ENCODE measurements around the gene GATAD2A.
A peak's percentile ranks its signal among the peaks of the same experiment; 100 is the strongest.

Gene GATAD2A

DNA sequence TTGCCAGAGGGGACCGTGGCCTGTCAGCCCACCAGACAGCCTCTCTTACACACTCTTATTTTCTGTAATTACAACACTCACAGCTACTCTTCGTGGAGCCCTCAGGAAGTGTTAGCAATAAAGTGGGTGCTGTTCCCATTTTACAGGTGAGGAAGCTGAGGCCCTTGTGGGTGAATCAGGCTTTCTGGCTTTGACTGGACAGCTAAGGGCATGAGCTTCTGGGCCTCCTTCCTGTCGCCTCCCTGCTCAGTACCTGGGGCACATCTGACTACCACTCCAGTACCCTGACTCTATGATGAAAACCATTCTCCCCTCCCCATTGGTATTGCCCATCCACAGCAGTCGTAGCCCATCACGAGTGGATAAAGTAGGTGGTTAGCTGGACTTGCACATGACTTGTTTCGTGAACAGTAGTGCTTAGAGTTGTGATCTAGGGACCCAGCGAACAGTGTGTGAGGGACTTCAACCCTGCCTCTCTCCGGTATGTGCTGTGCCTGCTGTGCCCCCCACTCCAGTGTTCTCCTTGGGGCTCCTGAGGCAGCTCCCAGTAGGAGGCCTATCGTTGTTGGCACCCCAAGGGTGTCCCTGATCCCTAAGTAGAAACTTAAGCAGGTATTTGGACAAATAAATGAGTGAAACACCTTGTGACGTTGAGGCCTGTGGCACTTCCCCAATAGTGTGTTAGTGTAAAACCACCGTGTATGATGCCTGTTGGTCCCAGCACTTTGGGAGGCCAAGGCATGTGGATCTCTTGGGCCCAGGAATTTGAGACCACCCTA, 38.6 kb downstream of the GATAD2A start:
- TF ChIP-seq, protein P1, sequence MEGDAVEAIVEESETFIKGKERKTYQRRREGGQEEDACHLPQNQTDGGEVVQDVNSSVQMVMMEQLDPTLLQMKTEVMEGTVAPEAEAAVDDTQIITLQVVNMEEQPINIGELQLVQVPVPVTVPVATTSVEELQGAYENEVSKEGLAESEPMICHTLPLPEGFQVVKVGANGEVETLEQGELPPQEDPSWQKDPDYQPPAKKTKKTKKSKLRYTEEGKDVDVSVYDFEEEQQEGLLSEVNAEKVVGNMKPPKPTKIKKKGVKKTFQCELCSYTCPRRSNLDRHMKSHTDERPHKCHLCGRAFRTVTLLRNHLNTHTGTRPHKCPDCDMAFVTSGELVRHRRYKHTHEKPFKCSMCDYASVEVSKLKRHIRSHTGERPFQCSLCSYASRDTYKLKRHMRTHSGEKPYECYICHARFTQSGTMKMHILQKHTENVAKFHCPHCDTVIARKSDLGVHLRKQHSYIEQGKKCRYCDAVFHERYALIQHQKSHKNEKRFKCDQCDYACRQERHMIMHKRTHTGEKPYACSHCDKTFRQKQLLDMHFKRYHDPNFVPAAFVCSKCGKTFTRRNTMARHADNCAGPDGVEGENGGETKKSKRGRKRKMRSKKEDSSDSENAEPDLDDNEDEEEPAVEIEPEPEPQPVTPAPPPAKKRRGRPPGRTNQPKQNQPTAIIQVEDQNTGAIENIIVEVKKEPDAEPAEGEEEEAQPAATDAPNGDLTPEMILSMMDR (IDR thresholded peaks at IDR 0.05; ENCODE audit: borderline replicate concordance, extremely low read depth, low read length, poor library complexity, severe bottlenecking) = no peak
- TF ChIP-seq EZH2 (IDR thresholded peaks at IDR 0.05; ENCODE audit: borderline replicate concordance, low read depth, low read length, severe bottlenecking) = no peak
- Histone ChIP-seq H3K9ac (ENCODE audit: low read depth, low read length) (no peak overlapping the region), H3K27ac (ENCODE audit: low read length) (no peak overlapping the region), H3K36me3 (ENCODE audit: insufficient read depth, low read length) (peaks cover 24% of the 10 kb centered on the region), H3K4me3 (ENCODE audit: low read depth in 1 of 2, low read length in 2 of 2) (no peak overlapping the region), H2AFZ (ENCODE audit: low read depth, low read length) (no peak overlapping the region), H3K4me2 (ENCODE audit: insufficient read depth, low read length) (no peak overlapping the region), H3K4me1 (ENCODE audit: insufficient read depth, low read length) (peaks cover 4% of the 10 kb centered on the region; the same call in 1 of the 2 replicates), H4K20me1 (ENCODE audit: insufficient read depth, low read length) (peaks cover 86% of the 10 kb centered on the region), H3K79me2 (ENCODE audit: insufficient read depth, low read length) (peaks cover 99% of the 10 kb centered on the region), H3K9me3 (ENCODE audit: insufficient read depth, low read length, severe bottlenecking) (no peaks in the 10 kb centered on the region), H3K27me3 (ENCODE audit: insufficient read depth, low read length, poor library complexity) (no peaks in the 10 kb centered on the region)
- DNase-seq = no peak
- ATAC-seq (ENCODE audit: insufficient read depth, low read depth) = no peak; the same call in 2 of the 3 replicates

DNA sequence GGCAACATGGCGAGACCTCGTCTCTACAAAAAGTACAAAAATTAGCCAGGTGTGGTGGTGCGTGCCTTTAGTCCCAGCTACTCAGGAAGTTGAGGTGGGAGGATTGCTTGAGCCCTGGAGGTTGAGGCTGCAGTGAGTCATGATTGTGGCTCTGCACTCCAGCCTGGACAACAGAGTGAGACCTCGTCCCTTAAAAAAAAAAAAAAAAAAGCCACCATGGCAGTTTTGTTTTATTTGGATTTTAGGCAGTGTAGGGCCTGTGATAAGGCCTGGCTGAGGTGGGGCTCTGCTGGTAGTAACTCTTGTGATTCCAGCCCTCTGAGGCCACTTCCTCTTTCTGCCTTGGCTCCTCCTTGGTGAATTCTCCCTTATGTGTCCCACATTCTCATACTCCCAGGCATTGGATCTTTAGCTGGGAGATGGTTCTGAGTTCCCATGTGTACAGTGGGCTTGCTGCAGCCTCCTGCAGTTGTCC, 39.2 kb downstream of the GATAD2A start:
- peaks cover 4% of the 10 kb centered on the region; the same call in 1 of the 2 replicates for H3K4me1 ChIP-seq (ENCODE audit: insufficient read depth, low read length)
- ATAC-seq (ENCODE audit: insufficient read depth, low read depth) (peak; percentile 46; the same call in 2 of the 3 replicates), DNase-seq (no peak)
- no peak overlapping the region for H3K4me2 ChIP-seq (ENCODE audit: insufficient read depth, low read length)
- no peaks in the 10 kb centered on the region for H3K27me3 ChIP-seq (ENCODE audit: insufficient read depth, low read length, poor library complexity)
- H3K9ac ChIP-seq (ENCODE audit: low read depth, low read length) = no peak overlapping the region
- peaks cover 99% of the 10 kb centered on the region for H3K79me2 ChIP-seq (ENCODE audit: insufficient read depth, low read length)
- H3K9me3 ChIP-seq (ENCODE audit: insufficient read depth, low read length, severe bottlenecking) = no peaks in the 10 kb centered on the region
- no peak overlapping the region for H3K4me3 ChIP-seq (ENCODE audit: low read depth in 1 of 2, low read length in 2 of 2)
- H4K20me1 ChIP-seq (ENCODE audit: insufficient read depth, low read length) = peaks cover 85% of the 10 kb centered on the region
- H3K27ac ChIP-seq (ENCODE audit: low read length) = peak overlapping the region; percentile 24; the same call in 1 of the 2 replicates
- H2AFZ ChIP-seq (ENCODE audit: low read depth, low read length) = no peak overlapping the region
- TF ChIP-seq EZH2 (IDR thresholded peaks at IDR 0.05; ENCODE audit: borderline replicate concordance, low read depth, low read length, severe bottlenecking) = no peak
- TF ChIP-seq, protein P1 (IDR thresholded peaks at IDR 0.05; ENCODE audit: borderline replicate concordance, extremely low read depth, low read length, poor library complexity, severe bottlenecking) = no peak
- H3K36me3 ChIP-seq (ENCODE audit: insufficient read depth, low read length) = peaks cover 20% of the 10 kb centered on the region

DNA sequence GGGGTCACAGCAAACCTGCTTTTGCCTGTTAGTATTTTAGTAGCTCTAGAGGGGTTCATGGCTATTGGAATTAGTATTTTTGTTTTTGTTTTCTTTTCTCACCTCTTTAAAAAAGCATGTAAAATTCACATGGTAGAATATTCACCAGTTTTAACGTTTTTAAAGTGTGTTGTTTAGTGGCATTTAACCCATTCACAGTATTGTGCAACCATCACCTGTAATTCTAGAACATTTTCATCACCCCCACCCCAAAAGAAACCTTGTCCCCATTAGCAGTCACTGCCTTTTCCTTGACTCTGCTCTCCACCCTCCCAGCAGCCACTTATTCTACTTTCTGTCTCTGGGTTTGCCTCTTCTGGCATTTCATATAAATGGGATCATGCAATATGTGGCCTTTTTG, 39.8 kb downstream of the GATAD2A start:
- TF ChIP-seq, protein P1 (IDR thresholded peaks at IDR 0.05; ENCODE audit: borderline replicate concordance, extremely low read depth, low read length, poor library complexity, severe bottlenecking) = no peak
- no peak for TF ChIP-seq EZH2 (IDR thresholded peaks at IDR 0.05; ENCODE audit: borderline replicate concordance, low read depth, low read length, severe bottlenecking)
- H2AFZ ChIP-seq (ENCODE audit: low read depth, low read length) = no peak overlapping the region
- no peak for ATAC-seq (ENCODE audit: insufficient read depth, low read depth)
- no peak overlapping the region for H3K9ac ChIP-seq (ENCODE audit: low read depth, low read length)
- no peak overlapping the region for H3K27ac ChIP-seq (ENCODE audit: low read length)
- H3K4me1 ChIP-seq (ENCODE audit: insufficient read depth, low read length) = peaks cover 4% of the 10 kb centered on the region; the same call in 1 of the 2 replicates
- no peak for DNase-seq
- peaks cover 23% of the 10 kb centered on the region for H3K36me3 ChIP-seq (ENCODE audit: insufficient read depth, low read length)
- H3K4me2 ChIP-seq (ENCODE audit: insufficient read depth, low read length) = no peak overlapping the region
- H3K79me2 ChIP-seq (ENCODE audit: insufficient read depth, low read length) = peaks cover 100% of the 10 kb centered on the region
- H3K4me3 ChIP-seq (ENCODE audit: low read depth in 1 of 2, low read length in 2 of 2) = no peak overlapping the region
- no peaks in the 10 kb centered on the region for H3K27me3 ChIP-seq (ENCODE audit: insufficient read depth, low read length, poor library complexity)
- no peaks in the 10 kb centered on the region for H3K9me3 ChIP-seq (ENCODE audit: insufficient read depth, low read length, severe bottlenecking)
- peaks cover 88% of the 10 kb centered on the region for H4K20me1 ChIP-seq (ENCODE audit: insufficient read depth, low read length)

Measured in DND-41 (cell line).